HEK293 (cell line): ENCODE data around the gene ERICH4.

Source experiments
- CTCF ChIA-PET: fragments of 350-600 bp; formaldehyde crosslinking; extraction: SDS; loops from one replicate; lab custom pipeline; 2021; ENCODE audit warnings: antibody characterized with exemption; lab: Yijun Ruan, JAX
- POLR2A ChIA-PET: fragments of 300-600 bp; formaldehyde crosslinking; extraction: SDS; loops from one replicate; lab custom pipeline; 2020; ENCODE audit warnings: antibody characterized with exemption, inconsistent platforms; lab: Yijun Ruan, JAX
- H3K27ac ChIP-seq: fragments of 200-500 bp; sonication (Bioruptor generic); 2 replicates; pipeline ENCODE4 v1.5.1; 2014; ENCODE audit warnings: low read depth, low read length, control low read depth, inconsistent platforms; ENCODE audit errors: extremely low read depth
- H3K36me3 ChIP-seq, 2 experiments: fragments of 200-500 bp in 1 of 2; sonication (Bioruptor generic) in 1 of 2; 1 replicate in 1 of 2; 2 replicates in 1 of 2; pipeline ENCODE4 v1.5.1; 2014 to 2017; ENCODE audit warnings: inconsistent platforms in 2 of 2, low read length in 2 of 2; ENCODE audit not compliant: control insufficient read depth in 2 of 2, insufficient read depth in 1 of 2
- H3K4me1 ChIP-seq: fragments of 200-500 bp; sonication (Bioruptor generic); 2 replicates; pipeline ENCODE4 v1.5.1; 2014; ENCODE audit warnings: mild to moderate bottlenecking, low read length, inconsistent platforms; ENCODE audit not compliant: control insufficient read depth, insufficient read depth
- H3K4me3 ChIP-seq: 2 replicates; pipeline ENCODE4 v1.5.1; 2011; ENCODE audit warnings: low read depth, mild to moderate bottlenecking, control low read depth, low read length, moderate library complexity
- H3K9me3 ChIP-seq: fragments of 200-500 bp; sonication (Bioruptor generic); 2 replicates; pipeline ENCODE4 v1.5.1; 2014; ENCODE audit warnings: low read depth, low read length, inconsistent platforms; ENCODE audit not compliant: control insufficient read depth, insufficient read depth
- AEBP2 ChIP-seq: fragments of 450-650 bp; formaldehyde crosslinking; IDR thresholded peaks from 2 replicates; pipeline ENCODE4 v1.5.1; 2016; ENCODE audit warnings: missing biosample characterization, missing genetic modification characterization, borderline replicate concordance
- GLI4 ChIP-seq: fragments of 450-650 bp; formaldehyde crosslinking; IDR thresholded peaks from 2 replicates; pipeline ENCODE4 v1.5.1; 2016; ENCODE audit warnings: missing biosample characterization, missing genetic modification characterization
- KLF1 ChIP-seq: fragments of 450-650 bp; formaldehyde crosslinking; IDR thresholded peaks from 2 replicates; pipeline ENCODE4 v1.5.1; 2016; ENCODE audit warnings: missing biosample characterization, missing genetic modification characterization
- KLF10 ChIP-seq: fragments of 450-650 bp; IDR thresholded peaks from 2 replicates; pipeline ENCODE4 v1.5.1; 2018; ENCODE audit warnings: missing biosample characterization, mild to moderate bottlenecking, missing genetic modification characterization
- OSR2 ChIP-seq: fragments of 450-650 bp; formaldehyde crosslinking; IDR thresholded peaks from 2 replicates; pipeline ENCODE4 v1.5.1; 2016; ENCODE audit warnings: missing biosample characterization, missing genetic modification characterization
- PATZ1 ChIP-seq: fragments of 450-650 bp; formaldehyde crosslinking; IDR thresholded peaks from 2 replicates; pipeline ENCODE4 v1.5.1; 2016; ENCODE audit warnings: missing biosample characterization, missing genetic modification characterization
- PRDM4 ChIP-seq: fragments of 450-650 bp; formaldehyde crosslinking; IDR thresholded peaks from 2 replicates; pipeline ENCODE4 v1.5.1; 2017; ENCODE audit warnings: missing biosample characterization, missing genetic modification characterization
- RBAK ChIP-seq: fragments of 450-650 bp; formaldehyde crosslinking; IDR thresholded peaks from 2 replicates; pipeline ENCODE4 v1.5.1; 2016; ENCODE audit warnings: missing biosample characterization, missing genetic modification characterization
- SCRT1 ChIP-seq: fragments of 450-650 bp; formaldehyde crosslinking; IDR thresholded peaks from 2 replicates; pipeline ENCODE4 v1.5.1; 2016; ENCODE audit warnings: missing biosample characterization, missing genetic modification characterization, borderline replicate concordance
- SP7 ChIP-seq: fragments of 450-650 bp; formaldehyde crosslinking; IDR thresholded peaks from 2 replicates; pipeline ENCODE4 v1.5.1; 2016; ENCODE audit warnings: missing biosample characterization, missing genetic modification characterization
- ZFP37 ChIP-seq: fragments of 450-650 bp; formaldehyde crosslinking; IDR thresholded peaks from 2 replicates; pipeline ENCODE4 v1.5.1; 2016; ENCODE audit warnings: missing biosample characterization, missing genetic modification characterization
- ZIC2 ChIP-seq: fragments of 450-650 bp; formaldehyde crosslinking; IDR thresholded peaks from 2 replicates; pipeline ENCODE4 v1.5.1; 2016; ENCODE audit warnings: missing biosample characterization, missing genetic modification characterization
- ZNF114 ChIP-seq: fragments of 450-650 bp; formaldehyde crosslinking; IDR thresholded peaks from 2 replicates; pipeline ENCODE4 v1.5.0; 2017; ENCODE audit warnings: missing biosample characterization, missing genetic modification characterization
- ZNF132 ChIP-seq: fragments of 450-650 bp; formaldehyde crosslinking; IDR thresholded peaks from 2 replicates; pipeline ENCODE4 v1.5.1; 2017; ENCODE audit warnings: missing biosample characterization, missing genetic modification characterization, borderline replicate concordance
- ZNF2 ChIP-seq: fragments of 450-650 bp; formaldehyde crosslinking; IDR thresholded peaks from 2 replicates; pipeline ENCODE4 v1.5.1; 2016; ENCODE audit warnings: missing biosample characterization, missing genetic modification characterization
- ZNF214 ChIP-seq: fragments of 450-650 bp; formaldehyde crosslinking; IDR thresholded peaks from 2 replicates; pipeline ENCODE4 v1.5.1; 2017; ENCODE audit warnings: missing biosample characterization, mild to moderate bottlenecking, missing genetic modification characterization, borderline replicate concordance
- ZNF24 ChIP-seq: fragments of 450-650 bp; formaldehyde crosslinking; IDR thresholded peaks from 2 replicates; pipeline ENCODE4 v1.5.1; 2016; ENCODE audit warnings: missing biosample characterization, missing genetic modification characterization
- ZNF473 ChIP-seq: fragments of 450-650 bp; formaldehyde crosslinking; IDR thresholded peaks from 2 replicates; pipeline ENCODE4 v1.5.1; 2017; ENCODE audit warnings: missing biosample characterization, missing genetic modification characterization
- ZNF549 ChIP-seq: fragments of 450-650 bp; IDR thresholded peaks from 2 replicates; pipeline ENCODE4 v1.5.1; 2018; ENCODE audit warnings: missing biosample characterization, missing genetic modification characterization, mild to moderate bottlenecking, inconsistent platforms, moderate library complexity
- ZNF600 ChIP-seq: fragments of 450-650 bp; formaldehyde crosslinking; IDR thresholded peaks from 2 replicates; pipeline ENCODE4 v1.5.1; 2016; ENCODE audit warnings: missing biosample characterization, missing genetic modification characterization
- ZNF658 ChIP-seq: fragments of 450-650 bp; formaldehyde crosslinking; IDR thresholded peaks from 2 replicates; pipeline ENCODE4; 2016; ENCODE audit warnings: missing biosample characterization, missing genetic modification characterization
- ZNF660 ChIP-seq: fragments of 450-650 bp; IDR thresholded peaks from 2 replicates; pipeline ENCODE4 v1.5.1; 2018; ENCODE audit warnings: missing biosample characterization, mild to moderate bottlenecking, missing genetic modification characterization
- TF ChIP-seq, protein P1 (sequence below): fragments of 450-650 bp; formaldehyde crosslinking; IDR thresholded peaks from 2 replicates; pipeline ENCODE4 v1.5.1; 2016; ENCODE audit warnings: missing biosample characterization, missing genetic modification characterization
- TF ChIP-seq, protein P2 (sequence below): fragments of 450-650 bp; formaldehyde crosslinking; IDR thresholded peaks from 2 replicates; pipeline ENCODE4 v1.5.1; 2016; ENCODE audit warnings: missing biosample characterization, missing genetic modification characterization, low read depth
- TF ChIP-seq, protein P3 (sequence below): fragments of 450-650 bp; IDR thresholded peaks from 2 replicates; pipeline ENCODE4 v1.5.1; 2018; ENCODE audit warnings: missing biosample characterization, mild to moderate bottlenecking, missing genetic modification characterization

Gene ERICH4

DNA sequence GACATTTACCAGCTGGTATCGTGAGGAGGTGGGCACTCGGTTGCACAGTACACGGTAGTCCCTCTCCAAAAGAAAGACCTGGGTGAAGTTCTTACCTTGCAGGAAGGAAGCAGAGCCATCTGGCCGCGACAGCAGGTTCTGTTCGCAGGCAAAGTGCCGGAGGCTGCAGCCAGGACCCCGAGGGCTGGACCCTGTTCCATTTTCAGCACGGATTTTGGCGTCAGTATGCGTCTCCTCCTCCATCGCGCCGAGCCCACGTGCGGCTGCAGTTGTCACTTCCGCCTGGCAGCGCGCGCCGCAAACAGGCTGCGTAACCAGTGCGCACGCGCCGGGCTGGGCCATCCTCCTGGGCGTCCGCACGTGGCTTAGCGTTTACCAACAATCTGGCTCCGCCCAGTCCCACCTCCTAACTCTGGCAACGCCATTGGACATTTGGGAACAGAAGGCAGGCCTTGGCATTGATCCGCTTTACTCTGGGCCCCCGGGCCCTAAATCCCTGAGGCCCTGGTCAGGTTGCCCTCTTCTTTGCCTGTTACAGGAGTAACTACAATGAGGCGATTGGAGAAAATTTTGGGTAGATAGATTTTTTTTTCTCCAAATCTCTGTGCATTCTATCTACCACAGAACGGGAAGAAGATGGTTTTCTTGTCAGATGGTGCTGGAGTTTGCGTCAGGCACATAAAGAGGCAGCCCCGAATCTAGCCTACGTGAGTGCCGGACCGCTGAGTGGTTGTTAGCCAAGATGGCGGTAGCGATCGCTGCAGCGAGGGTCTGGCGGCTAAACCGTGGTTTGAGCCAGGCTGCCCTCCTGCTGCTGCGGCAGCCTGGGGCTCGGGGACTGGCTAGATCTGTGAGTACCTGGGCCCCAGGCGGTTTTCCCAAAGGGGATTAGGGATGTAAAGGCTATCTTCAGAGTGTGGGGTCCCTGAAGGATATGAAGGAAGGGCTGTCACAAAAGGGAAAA, 45.6 kb upstream of the ERICH4 start, which contains the start of the genes BCKDHA and EXOSC5:
Gene BCKDHA, plus strand, starts transcription at position 733 of the 964 bp plus-strand sequence. Its CDS starts 10 bp downstream, at position 743.
Gene EXOSC5, minus strand, starts transcription at position 274 of the 964 bp plus-strand sequence. Its CDS starts 31 bp downstream, at position 243.
- peaks cover 11% of the 10 kb centered on the region; the same call in 1 of the 2 replicates for H3K4me1 ChIP-seq
- ChIA-PET CTCF (interaction anchor here (0.8 to 1.6 kb wide), 3 partner anchors 11 to 245 kb away, joined by 3 to 9 read pairs (median 5); no protein-coding TSS in a partner anchor), POLR2A (interaction anchor here (1.9 kb wide), 1 partner anchor 34 kb away, joined by 8 read pairs; the partner anchor contains the start of gene B9D2)
- H3K36me3 ChIP-seq, result peaks cover 0 to 9% of the 10 kb centered on the region in 2 experiments; a peak in 1 of 3 replicates
- H3K27ac ChIP-seq, result peak within 1 kb of the TSS; percentile 91
- no peaks in the 10 kb centered on the region for H3K9me3 ChIP-seq
- peak within 1 kb of the TSS; percentile 79 for H3K4me3 ChIP-seq
- TF ChIP-seq ZNF660 (tag by site-specific recombination) (peak; percentile 96), PRDM4 (tag by site-specific recombination) (peak; percentile 55), ZNF658 (tag by site-specific recombination) (no peak), ZNF549 (tag by site-specific recombination) (no peak), OSR2 (tag by site-specific recombination) (no peak), GLI4 (tag by site-specific recombination) (no peak), SP7 (tag by site-specific recombination) (peak; percentile 87), ZNF24 (peak; percentile 96), AEBP2 (no peak), KLF1 (tag by site-specific recombination) (peak; percentile 31), RBAK (0 out of 2 replicates have a peak, but pooled peaks have one; percentile 8), SCRT1 (tag by site-specific recombination) (no peak), ZIC2 (peak; percentile 47; the same call in 1 of the 2 replicates), ZNF214 (tag by site-specific recombination) (no peak), KLF10 (tag by site-specific recombination) (peak; percentile 98), PATZ1 (tag by site-specific recombination) (peak; percentile 83), ZNF600 (0 out of 2 replicates have a peak, but pooled peaks have one; percentile 35), ZNF2 (tag by site-specific recombination) (peak; percentile 73; the same call in 1 of the 2 replicates), ZNF132 (no peak), ZNF114 (tag by site-specific recombination) (no peak), ZNF473 (no peak), ZFP37 (tag by site-specific recombination) (0 out of 2 replicates have a peak, but pooled peaks have one; percentile 38)
- TF ChIP-seq, protein P1, sequence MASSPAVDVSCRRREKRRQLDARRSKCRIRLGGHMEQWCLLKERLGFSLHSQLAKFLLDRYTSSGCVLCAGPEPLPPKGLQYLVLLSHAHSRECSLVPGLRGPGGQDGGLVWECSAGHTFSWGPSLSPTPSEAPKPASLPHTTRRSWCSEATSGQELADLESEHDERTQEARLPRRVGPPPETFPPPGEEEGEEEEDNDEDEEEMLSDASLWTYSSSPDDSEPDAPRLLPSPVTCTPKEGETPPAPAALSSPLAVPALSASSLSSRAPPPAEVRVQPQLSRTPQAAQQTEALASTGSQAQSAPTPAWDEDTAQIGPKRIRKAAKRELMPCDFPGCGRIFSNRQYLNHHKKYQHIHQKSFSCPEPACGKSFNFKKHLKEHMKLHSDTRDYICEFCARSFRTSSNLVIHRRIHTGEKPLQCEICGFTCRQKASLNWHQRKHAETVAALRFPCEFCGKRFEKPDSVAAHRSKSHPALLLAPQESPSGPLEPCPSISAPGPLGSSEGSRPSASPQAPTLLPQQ (tag by site-specific recombination), result peak; percentile 72
- TF ChIP-seq, protein P2, sequence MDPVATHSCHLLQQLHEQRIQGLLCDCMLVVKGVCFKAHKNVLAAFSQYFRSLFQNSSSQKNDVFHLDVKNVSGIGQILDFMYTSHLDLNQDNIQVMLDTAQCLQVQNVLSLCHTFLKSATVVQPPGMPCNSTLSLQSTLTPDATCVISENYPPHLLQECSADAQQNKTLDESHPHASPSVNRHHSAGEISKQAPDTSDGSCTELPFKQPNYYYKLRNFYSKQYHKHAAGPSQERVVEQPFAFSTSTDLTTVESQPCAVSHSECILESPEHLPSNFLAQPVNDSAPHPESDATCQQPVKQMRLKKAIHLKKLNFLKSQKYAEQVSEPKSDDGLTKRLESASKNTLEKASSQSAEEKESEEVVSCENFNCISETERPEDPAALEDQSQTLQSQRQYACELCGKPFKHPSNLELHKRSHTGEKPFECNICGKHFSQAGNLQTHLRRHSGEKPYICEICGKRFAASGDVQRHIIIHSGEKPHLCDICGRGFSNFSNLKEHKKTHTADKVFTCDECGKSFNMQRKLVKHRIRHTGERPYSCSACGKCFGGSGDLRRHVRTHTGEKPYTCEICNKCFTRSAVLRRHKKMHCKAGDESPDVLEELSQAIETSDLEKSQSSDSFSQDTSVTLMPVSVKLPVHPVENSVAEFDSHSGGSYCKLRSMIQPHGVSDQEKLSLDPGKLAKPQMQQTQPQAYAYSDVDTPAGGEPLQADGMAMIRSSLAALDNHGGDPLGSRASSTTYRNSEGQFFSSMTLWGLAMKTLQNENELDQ, result no peak
- TF ChIP-seq, protein P3, sequence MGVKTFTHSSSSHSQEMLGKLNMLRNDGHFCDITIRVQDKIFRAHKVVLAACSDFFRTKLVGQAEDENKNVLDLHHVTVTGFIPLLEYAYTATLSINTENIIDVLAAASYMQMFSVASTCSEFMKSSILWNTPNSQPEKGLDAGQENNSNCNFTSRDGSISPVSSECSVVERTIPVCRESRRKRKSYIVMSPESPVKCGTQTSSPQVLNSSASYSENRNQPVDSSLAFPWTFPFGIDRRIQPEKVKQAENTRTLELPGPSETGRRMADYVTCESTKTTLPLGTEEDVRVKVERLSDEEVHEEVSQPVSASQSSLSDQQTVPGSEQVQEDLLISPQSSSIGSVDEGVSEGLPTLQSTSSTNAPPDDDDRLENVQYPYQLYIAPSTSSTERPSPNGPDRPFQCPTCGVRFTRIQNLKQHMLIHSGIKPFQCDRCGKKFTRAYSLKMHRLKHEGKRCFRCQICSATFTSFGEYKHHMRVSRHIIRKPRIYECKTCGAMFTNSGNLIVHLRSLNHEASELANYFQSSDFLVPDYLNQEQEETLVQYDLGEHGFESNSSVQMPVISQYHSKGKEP (tag by site-specific recombination), result peak; percentile 64; the same call in 1 of the 2 replicates
